Heart left ventricle (tissue), 16 donors: ENCODE measurements around the gene NUCB2. TPM values are rescaled to one million over a fixed set of nuclear protein-coding genes. Genes with fewer than 3 reads are reported as not detected.

Source experiments
- ATAC-seq, 4 donors: fragments of 200-7000 bp; cut with Tn5 transposase; one replicate each; pipeline ENCODE4 v1.9.1; 2020 to 2022; ENCODE audit warnings: moderate library complexity in 4 of 4, mild to moderate bottlenecking in 3 of 4, moderate number of reproducible peaks in 1 of 4
- DNase-seq, 5 donors: peaks; one replicate each; pipeline ENCODE4 v3.0.0-alpha.2; 2020
- H3K27ac ChIP-seq, 12 donors: fragments of 200-600 bp; sonication (generic) in 4 of 12; one replicate each; pipeline versions ENCODE4 v1.5.0 to v1.8.0; 2016 to 2022; ENCODE audit warnings: mild to moderate bottlenecking in 2 of 12
- H3K27me3 ChIP-seq, 9 donors: fragments of 200-600 bp; sonication (generic) in 2 of 9; one replicate each; pipeline versions ENCODE4 v1.5.1 to v1.8.0; 2016 to 2022; ENCODE audit warnings: mild to moderate bottlenecking in 3 of 9
- H3K36me3 ChIP-seq, 9 donors: fragments of 200-600 bp; sonication (generic) in 2 of 9; one replicate each; pipeline versions ENCODE4 v1.5.0 to v1.8.0; 2018 to 2022; ENCODE audit warnings: mild to moderate bottlenecking in 2 of 9
- H3K4me1 ChIP-seq, 12 donors: fragments of 200-600 bp; sonication (generic) in 4 of 12; one replicate each; pipeline versions ENCODE4 v1.5.0 to v1.8.0; 2016 to 2022; ENCODE audit warnings: mild to moderate bottlenecking in 3 of 12
- H3K4me3 ChIP-seq, 12 donors: fragments of 200-600 bp; sonication (generic) in 4 of 12; one replicate each; pipeline versions ENCODE4 v1.5.0 to v1.8.0; 2017 to 2022; ENCODE audit warnings: mild to moderate bottlenecking in 9 of 12, moderate library complexity in 4 of 12
- H3K9me3 ChIP-seq, 12 donors: fragments of 200-600 bp; sonication (generic) in 4 of 12; one replicate each; pipeline versions ENCODE4 v1.5.0 to v1.8.0; 2016 to 2022; ENCODE audit warnings: mild to moderate bottlenecking in 1 of 12
- POLR2A ChIP-seq, 2 donors: fragments of 450-650 bp; IDR thresholded peaks; one replicate each; pipeline ENCODE4 v1.6.1; 2017; ENCODE audit warnings: antibody characterized with exemption in 2 of 2, mild to moderate bottlenecking in 2 of 2, moderate library complexity in 2 of 2
- WGBS, 4 donors: extraction: QIAGEN DNeasy Blood & Tissue Kit in 2 of 4; methylation state at CpG; one replicate each; pipeline versions ENCODE4 v1.1.5 to v1.1.7; 2013 to 2018; 5-methylcytosine and 5-hydroxymethylcytosine counted together
- intact Hi-C, 10 donors: fragments of 100-400 bp; cut with DNase I; formaldehyde crosslinking; loops; one replicate each; pipeline versions ENCODE4 v1.11.1 to v1.14.2; 2022
- polyA plus RNA-seq, 2 donors: library from polyadenylated mRNA; stranded (reverse); fragments of 200-250 nt; gene quantifications; one replicate each; pipeline ENCODE4 v1.2.3, GENCODE V29; 2013
- total RNA-seq, 9 donors: library from RNA; depleted of rRNA in 2 of 9; stranded (reverse); fragments of >200 nt in 2 of 9; fragmentation: NEBNext Ultra II Directional in 3 of 9; extraction: Animal tissue kit (Norgen Biotek cat#: 25700) in 3 of 9; gene quantifications; one replicate each; pipeline versions ENCODE4 v1.1.0 to v1.2.4, GENCODE V29; 2016 to 2023
- TF ChIP-seq, protein P1 (sequence below), 12 donors: fragments of 200-600 bp; sonication (generic) in 4 of 12; IDR thresholded peaks; one replicate each; pipeline versions ENCODE4 v1.5.0 to v1.8.0; 2018 to 2022; ENCODE audit warnings: antibody characterized with exemption in 12 of 12, mild to moderate bottlenecking in 5 of 12
- donor health status: ischemic (EF 13 %, LVEDD 7.1; RV severe dilation, severe dysfunction).
- donor health status: healthy with polysubstance abuse.
- donor health status: DM: no; HTN: yes; CAD: no.
- donor health status: DM: no; HTN: no; CAD: no.
- donor health status: ischemic (EF 25% LVEDD 6.9; RV normal size, moderate dysfunction).
- donor health status: ischemic (EF 25% LVEDD 5.7; RV mildly dilated, moderate dysfunction).
- donor health status: healthy.
- donor health status: DM: yes; HTN: yes; CAD: no.
- donor health status: ischemic (EF 35%, LVEDD 5.7; RV mildly dilated, moderate dysfunction).
- donor health status: nonischemic (EF 11% LVEDD 7.7; RV severe dilation, severe dysfunction).
- donor health status: DM: yes; HTN: yes; CAD: no.
- donor health status: PGD.
- donor health status: ischemic (EF 29% LVEDD 5.4; RV normal size, mild dysfunction).
- donor health status: nonischemic (EF 23%, LVEDD 6.1; RV moderate dilation, normal function).

NUCB2 gene
- total and polyA plus RNA-seq, 11 donors, result 41.4 to 180 (median 87.0) TPM

DNA sequence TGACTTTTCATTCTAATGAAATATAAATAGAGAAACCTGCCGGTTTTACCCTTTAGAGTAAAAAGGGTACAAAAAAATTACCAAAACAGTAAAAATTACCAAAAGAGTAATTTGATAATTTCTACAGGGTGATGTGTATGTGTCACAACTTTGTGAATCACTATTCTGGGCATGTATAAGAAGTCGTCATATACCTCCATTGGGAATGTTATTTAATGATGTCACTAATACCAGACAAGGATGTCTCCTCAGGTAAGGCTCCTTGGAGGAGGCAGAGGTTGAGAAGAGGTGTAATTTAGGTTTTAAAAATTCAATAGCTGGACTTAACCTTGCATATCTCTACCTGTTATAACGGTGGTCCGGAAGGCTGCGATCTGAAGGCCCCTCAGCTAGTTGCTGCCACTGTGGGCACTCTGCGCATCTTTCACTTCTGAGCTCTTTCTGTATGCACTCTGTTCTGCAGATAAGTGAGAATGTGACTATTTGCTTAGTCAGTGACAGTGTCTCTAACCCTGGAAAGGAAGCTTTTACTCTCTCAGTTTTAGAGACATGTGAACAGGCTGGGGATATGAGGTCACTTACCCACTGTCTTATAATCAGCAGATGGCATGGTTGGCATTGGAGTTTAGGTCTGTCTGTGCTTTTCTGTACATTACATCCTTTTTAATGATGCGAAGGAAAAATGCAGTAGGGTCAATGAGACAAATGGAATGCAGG, 74.1 kb downstream of the NUCB2 start:
- no peaks in the 10 kb centered on the region for H3K27me3 ChIP-seq
- H3K4me1 ChIP-seq, result peaks cover 0 to 34% (median 13%) of the 10 kb centered on the region in 12 donors
- 94 to 97% (median 96%) methylated on average over 7 of the region's 7 CpGs for WGBS, 4 donors
- no peaks in the 10 kb centered on the region for H3K9me3 ChIP-seq
- H3K36me3 ChIP-seq, result no peaks in the 10 kb centered on the region
- H3K4me3 ChIP-seq, result no peak overlapping the region
- no peak for ATAC-seq
- no peak for DNase-seq
- no peak for TF ChIP-seq POLR2A (IDR thresholded peaks at IDR 0.05)
- TF ChIP-seq, protein P1, sequence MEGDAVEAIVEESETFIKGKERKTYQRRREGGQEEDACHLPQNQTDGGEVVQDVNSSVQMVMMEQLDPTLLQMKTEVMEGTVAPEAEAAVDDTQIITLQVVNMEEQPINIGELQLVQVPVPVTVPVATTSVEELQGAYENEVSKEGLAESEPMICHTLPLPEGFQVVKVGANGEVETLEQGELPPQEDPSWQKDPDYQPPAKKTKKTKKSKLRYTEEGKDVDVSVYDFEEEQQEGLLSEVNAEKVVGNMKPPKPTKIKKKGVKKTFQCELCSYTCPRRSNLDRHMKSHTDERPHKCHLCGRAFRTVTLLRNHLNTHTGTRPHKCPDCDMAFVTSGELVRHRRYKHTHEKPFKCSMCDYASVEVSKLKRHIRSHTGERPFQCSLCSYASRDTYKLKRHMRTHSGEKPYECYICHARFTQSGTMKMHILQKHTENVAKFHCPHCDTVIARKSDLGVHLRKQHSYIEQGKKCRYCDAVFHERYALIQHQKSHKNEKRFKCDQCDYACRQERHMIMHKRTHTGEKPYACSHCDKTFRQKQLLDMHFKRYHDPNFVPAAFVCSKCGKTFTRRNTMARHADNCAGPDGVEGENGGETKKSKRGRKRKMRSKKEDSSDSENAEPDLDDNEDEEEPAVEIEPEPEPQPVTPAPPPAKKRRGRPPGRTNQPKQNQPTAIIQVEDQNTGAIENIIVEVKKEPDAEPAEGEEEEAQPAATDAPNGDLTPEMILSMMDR (IDR thresholded peaks at IDR 0.05), result no peak
- intact Hi-C loops, result loop anchor here in 3 of 10 donors (2.0 to 10.0 kb wide), 5 partner anchors 73 to 143 kb away; partner anchors contain the start of genes NUCB2 (in 2 of the 3) and PIK3C2A (in 1 of the 3)
- no peak overlapping the region for H3K27ac ChIP-seq

DNA sequence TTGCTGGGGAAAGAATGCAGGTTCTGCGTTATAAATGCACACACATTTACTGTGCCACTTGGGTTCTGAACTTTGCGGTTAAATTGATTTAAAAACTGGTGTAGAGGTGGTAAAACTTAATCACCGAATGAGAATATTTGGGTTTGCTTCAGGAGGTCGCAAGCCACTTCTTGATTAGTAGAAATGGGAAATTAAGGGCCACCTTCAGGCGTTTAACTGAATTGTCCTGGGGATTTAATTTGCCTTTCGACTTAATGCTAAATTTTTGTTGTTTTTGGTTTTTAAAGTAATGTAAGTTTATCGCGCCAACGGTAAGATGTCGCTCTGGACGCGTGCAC, 74.6 kb downstream of the NUCB2 start:
- Histone ChIP-seq H3K4me3 (peak overlapping the region in 11 of 12 donors; percentile 56 to 79 (median 71)), H3K27me3 (no peaks in the 10 kb centered on the region), H3K36me3 (no peaks in the 10 kb centered on the region), H3K4me1 (peaks cover 0 to 34% (median 13%) of the 10 kb centered on the region in 12 donors), H3K27ac (peak overlapping the region in 3 of 12 donors; percentile 41 to 62 (median 43)), H3K9me3 (no peaks in the 10 kb centered on the region)
- TF ChIP-seq, protein P1 (IDR thresholded peaks at IDR 0.05), result peak in 2 of 12 donors; percentile 10 to 21
- no peak for TF ChIP-seq POLR2A (IDR thresholded peaks at IDR 0.05)
- 27 to 34% (median 28%) methylated on average over 12 of the region's 12 CpGs for WGBS, 4 donors
- intact Hi-C loops, result loop anchor here in 3 of 10 donors (2.0 to 10.0 kb wide), 5 partner anchors 74 to 144 kb away; partner anchors contain the start of genes NUCB2 (in 2 of the 3) and PIK3C2A (in 1 of the 3)
- DNase-seq (no peak), ATAC-seq (no peak)

DNA sequence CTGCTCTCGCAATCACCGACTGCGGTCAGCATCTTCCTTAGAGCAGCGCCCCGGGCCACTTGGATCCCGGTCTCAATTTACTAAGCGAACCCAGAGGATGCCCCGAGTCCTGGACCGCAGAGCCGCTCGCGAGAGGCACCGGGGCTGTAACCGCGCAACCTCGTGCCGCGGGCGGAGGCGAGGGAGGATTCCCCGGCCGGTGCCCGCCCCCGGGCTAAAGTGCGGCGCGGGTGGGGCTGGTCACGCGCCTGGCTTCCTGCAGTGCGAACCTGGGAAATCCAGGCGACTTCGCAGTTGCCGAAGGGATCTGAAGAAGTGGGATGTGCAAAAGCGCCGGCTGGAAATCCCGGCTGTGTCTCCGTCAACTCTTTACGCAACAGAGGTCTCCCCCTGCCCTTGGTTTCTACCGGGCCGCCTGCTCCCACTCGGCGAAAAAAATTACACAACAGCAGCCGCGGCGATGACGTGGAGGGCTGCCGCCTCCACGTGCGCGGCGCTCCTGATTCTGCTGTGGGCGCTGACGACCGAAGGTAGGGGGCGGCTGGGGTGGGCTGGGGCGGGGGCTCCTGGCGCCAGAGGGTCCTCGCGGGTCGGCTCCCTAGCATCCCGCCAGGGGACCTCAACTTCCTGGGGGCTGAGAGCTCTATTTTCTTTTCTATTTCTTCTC, 75.1 kb downstream of the NUCB2 start, which contains the start of gene NCR3LG1:
NCR3LG1 (plus strand) TSS at position 291 of the 667 bp plus-strand sequence; CDS start at position 461, 170 bp downstream.
- H3K4me3 ChIP-seq, result peak within 1 kb of the TSS; percentile 46 to 79 (median 70)
- intact Hi-C loops, result loop anchor here in 3 of 10 donors (2.0 to 10.0 kb wide), 5 partner anchors 74 to 144 kb away; partner anchors contain the start of genes NUCB2 (in 2 of the 3) and PIK3C2A (in 1 of the 3)
- no peaks in the 10 kb centered on the region for H3K9me3 ChIP-seq
- peak within 1 kb of the TSS in 6 of 12 donors; percentile 41 to 87 (median 66) for H3K27ac ChIP-seq
- TF ChIP-seq, protein P1 (IDR thresholded peaks at IDR 0.05), result no peak
- TF ChIP-seq POLR2A (IDR thresholded peaks at IDR 0.05), result no peak
- H3K27me3 ChIP-seq, result no peaks in the 10 kb centered on the region
- peak in 3 of 4 donors; percentile 50 to 65 (median 58) for ATAC-seq
- 1 to 3% (median 1%) methylated on average over 50 to 61 of the region's 61 CpGs for WGBS, 4 donors
- no peaks in the 10 kb centered on the region for H3K36me3 ChIP-seq
- peaks cover 0 to 34% (median 13%) of the 10 kb centered on the region in 12 donors for H3K4me1 ChIP-seq
- DNase-seq, result peak; percentile 44 to 72 (median 50)
